ENCODE measurements around the gene PAM.
"Not testable (repeated sequence)": the region's sequence is repeated elsewhere in the genome, so short reads cannot be mapped to it uniquely, and the experiment has no call there.

PAM gene

GRCh38 chr5:102751903-102752376 is 3.2 kb upstream of the PAM start:
- not testable (repeated sequence) for DNase-seq (ENCODE audit: low spot score)

DNA sequence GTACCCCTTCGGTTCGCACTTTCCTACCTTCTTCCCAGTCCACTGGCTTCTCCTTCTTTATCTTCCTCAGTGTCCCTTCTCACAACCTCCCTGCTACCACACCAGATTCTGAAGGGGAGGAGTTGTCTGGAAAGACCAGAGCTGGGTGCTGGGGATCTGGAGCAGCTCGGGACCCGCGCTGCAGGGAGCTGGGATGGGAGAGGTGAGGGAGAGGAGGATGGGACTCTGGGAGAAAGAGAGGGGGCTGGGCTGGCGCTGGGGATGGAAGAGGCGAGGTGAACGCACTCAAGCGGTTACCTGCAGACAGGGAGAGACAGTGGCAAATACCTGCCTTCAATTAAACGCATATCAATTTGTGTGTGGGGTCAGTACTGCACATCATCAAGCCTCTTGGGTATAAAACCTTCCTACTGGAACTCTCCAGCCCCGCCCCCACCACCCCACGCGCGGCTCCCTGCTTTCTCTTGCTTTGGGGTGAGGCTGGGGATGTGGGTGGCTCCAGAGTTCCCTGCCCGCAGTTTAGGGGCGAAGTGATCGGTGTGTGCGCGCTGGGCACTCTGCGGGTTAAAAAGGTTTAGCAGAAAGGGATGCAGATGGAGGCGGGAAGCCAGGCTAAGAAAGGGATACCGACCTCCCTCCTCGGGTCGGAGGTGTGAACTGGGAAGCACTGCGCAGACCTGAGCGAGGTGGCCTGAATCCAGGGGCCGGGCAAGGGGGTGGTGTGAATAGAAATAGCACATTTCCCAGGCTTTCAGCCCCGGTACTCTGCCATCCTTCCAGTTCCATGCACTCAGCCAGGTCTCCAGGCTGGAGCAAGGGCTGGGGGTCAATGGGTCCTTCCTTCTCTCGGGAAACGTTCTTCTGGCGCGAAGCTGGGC is 977 bp upstream of the PAM start:
- no peak for DNase-seq (ENCODE audit: low spot score)

DNA sequence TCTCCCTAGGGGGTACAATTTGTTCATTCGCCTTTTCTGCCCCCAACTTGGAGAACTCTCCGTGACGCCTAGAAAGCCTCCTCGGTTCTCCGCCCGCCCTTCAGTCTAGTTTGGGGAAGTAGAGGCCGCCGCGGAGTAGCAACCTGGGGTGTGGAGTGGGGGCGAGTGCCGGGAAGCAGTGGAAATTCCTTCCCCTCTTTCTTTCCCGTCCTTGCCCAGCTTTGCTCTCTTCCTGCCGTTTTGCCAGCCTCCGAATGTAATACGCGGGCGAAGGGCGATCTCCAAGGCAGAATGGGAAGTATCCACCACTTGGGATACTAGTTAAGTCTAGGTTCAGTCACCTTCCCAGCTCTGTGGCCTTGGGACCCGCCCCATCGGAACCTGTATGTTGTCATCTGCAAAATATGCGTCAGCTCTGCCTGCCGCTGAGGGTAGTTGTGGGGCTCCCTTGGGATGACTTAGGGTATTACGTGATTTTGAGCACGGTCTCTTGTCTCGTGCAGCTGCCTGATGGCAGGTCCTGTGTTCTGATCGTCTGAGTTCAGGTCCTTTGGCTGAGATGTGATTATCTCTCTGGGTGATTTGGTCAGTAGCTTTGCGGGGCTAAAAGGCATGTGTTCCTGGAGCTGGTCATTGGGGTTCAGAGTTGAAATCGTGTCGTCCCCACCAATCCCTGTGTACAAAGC is 724 bp downstream of the PAM start:
- DNase-seq (ENCODE audit: low spot score) = peak; percentile 72

DNA sequence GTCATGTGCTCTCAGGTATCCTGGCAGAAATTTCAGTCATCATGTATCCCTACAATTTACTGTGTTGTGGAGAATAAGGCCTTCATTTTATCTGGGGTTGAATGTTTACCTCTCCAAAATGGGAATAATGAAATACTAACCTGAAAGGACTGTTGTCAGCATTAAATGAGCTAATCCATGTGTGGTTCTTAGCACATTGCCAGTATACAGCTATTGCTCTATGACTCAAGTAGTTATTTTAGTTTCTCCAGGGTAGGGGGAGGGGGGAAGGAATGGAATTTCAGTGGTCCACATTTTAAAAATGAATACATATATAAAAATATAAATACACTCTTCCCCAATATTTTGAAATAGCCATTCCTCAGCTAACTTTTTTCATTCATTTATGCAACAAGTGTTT is 3.5 kb downstream of the PAM start:
- DNase-seq (ENCODE audit: low spot score) = no peak

DNA sequence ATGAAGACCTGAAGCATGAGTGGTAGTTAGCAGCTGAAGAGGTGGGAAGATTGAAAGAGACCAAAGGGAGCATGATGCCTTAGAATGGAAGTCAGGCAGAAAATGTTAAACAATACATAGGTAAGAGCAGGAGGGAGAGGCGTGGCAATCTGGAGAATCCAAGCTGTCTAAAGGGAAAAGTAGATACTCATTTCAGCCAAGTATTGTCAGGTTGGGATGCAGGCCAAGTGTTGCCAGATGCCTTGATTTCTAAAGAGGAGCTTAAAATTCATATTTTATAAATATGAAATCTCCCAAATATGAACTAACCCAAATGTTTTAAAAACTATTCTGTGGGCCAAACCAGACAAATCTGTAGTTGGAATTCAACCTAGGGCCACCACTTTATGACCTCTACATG is 4.2 kb downstream of the PAM start:
- DNase-seq (ENCODE audit: low spot score) = no peak

GRCh38 chr5:102759700-102760099 is 4.6 kb downstream of the PAM start:
- no peak for DNase-seq (ENCODE audit: low spot score)

DNA sequence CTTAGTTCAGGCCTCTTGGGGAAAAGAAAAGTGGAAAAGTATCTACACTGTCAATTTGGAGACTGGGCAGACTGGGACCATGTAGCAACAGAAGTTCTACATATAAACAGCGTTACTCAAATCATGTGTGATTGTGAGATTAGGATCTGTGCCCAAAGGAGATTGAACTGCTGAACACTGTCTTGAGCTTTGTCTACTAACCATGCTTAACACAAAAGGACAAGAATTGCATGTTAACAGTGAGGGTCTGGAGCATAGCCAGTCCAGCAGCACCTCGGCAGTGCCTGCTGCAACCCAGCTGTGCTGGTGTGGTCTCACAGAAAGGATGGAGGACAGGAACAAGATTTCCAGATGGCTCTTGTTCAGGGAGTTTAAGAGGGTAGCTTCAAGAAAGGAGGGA is 5.7 kb downstream of the PAM start:
- no peak for DNase-seq (ENCODE audit: low spot score)

GRCh38 chr5:102762095-102762534 is 7.0 kb downstream of the PAM start:
- peak; percentile 23 for DNase-seq (ENCODE audit: low spot score)

- DNase-seq (ENCODE audit: low spot score) = peak; percentile 13
Measured at GRCh38 chr5:102762562-102763227, 7.6 kb downstream of the PAM start.

DNA sequence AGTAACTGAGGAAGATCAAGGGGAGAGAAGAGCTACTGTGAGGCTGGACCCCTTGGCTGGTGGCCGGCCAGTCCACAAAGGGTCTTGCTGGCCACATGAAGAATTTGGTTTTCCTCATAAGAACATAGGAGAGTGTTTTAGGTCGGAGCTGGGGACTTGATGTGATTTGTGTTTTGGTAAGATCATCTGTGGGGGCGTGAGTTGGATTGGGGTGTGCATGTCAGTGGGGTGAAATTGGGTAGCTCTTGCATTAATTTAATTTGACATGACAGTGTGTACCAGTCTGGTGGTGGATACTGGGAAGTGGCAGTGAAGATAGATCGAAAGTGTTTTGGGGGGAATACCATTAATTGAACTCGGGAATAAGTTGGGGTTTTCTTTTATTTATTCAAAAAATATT is 8.6 kb downstream of the PAM start:
- no peak for DNase-seq (ENCODE audit: low spot score)

DNA sequence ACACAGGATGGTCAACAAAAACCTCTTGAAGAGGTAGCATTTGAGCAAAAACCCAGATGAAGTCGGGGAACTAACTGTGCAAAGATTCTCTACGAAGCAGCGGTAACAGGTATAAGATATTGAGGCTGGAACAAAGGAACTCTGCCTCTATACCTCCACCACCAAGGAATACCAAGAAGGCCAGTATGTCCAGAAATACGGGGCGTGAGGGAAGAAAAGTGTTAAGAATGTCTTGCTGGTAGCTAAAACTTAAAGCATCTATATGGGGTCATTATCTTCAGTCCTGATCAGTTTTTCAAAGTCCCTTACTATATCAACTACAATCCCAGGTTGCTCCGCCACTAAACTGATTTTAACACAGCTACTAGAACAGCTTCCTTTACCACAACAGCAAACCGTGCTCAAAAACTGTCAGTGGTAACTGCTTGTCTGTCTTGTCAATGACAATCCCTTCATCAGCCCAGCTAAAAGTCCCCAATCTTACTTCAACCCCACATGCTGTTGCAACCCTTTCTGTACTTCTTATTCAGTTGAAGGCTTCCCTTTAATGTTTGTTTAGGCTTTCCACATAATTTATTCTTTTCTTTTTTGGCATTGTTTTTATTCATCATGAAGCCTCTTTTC is 9.4 kb downstream of the PAM start:
- peak; percentile 38 for DNase-seq (ENCODE audit: low spot score)

GRCh38 chr5:102765350-102765749 is 10.2 kb downstream of the PAM start:
- DNase-seq (ENCODE audit: low spot score) = no peak

DNA sequence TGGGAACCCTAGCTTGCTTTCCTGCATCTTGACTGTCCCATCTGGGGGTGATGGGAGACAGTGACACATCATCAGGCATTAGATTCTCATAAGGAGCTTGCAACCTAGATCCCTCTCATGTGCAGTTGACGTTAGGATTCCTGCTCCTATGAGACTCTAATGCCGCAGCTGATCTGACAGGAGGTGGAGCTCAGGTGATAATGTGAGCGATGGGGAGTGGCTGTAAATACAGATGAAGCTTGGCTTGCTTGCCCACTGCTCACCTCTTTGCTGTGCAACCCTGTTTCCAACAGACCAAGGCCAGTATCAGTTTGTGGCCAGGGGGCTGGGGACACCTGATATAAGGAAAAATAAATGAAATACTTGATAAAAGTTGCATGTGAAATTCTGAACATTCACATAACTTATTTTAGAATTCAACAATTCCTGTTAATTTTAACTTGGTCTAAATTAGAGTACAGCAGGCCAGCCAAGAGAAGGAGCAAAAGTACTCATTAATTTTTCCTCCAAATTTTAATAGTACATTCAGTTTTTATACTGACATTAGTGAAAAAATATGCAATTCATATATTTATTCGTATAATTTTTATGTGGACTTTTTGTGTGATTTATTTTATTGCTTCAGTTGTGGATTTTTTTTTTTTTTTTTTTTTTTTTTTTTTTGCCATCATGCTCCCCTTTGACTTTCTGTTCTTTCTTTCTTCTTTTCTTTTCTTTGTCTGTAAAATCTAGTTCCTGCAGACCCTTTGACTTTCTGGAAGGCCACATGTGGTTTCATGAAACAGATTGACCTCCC is 11.4 kb downstream of the PAM start:
- DNase-seq (ENCODE audit: low spot score) = no peak

- DNase-seq (ENCODE audit: low spot score) = no peak
Measured at GRCh38 chr5:102767862-102768261, 12.8 kb downstream of the PAM start.

DNA sequence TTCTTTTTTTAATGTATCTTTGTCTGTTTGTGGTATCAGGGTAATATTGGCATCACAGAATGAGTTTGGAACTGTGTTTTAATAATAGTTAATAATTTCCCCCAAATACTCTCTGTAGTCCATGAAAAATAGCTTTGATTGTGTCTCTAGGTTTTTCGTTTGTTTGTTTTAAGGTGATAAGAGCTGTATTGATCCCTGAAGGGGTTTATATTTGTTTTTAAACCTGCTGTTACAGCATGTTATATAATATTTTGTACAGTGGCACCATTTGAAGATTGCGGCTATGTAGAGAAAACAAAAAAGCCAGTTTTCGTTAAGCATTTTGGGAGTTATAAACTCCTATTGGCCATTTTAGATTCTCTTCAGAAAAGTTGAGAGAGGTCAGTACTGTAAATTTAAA is 15.7 kb downstream of the PAM start:
- no peak for DNase-seq (ENCODE audit: low spot score)

GRCh38 chr5:102771435-102771834 is 16.3 kb downstream of the PAM start:
- no peak for DNase-seq (ENCODE audit: low spot score)

DNA sequence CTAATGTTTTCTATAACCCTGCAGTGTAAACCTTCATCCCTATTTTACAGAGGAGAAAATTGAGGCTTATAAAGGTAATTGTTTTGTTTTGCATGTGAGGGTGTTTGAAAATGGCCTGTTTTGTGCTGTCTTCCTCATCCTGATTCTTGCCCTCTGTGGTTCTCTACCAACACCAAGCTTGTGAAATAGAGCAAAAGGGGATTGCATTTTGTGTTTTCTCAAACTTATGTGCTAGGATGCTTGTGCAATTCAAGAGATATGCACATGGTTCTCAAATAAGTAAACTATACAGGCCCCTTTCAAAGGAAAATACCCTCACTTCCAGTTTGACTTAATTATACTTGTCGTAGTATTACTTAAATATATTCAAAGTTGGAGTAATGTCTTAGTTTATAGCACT is 17.2 kb downstream of the PAM start:
- no peak for DNase-seq (ENCODE audit: low spot score)

DNA sequence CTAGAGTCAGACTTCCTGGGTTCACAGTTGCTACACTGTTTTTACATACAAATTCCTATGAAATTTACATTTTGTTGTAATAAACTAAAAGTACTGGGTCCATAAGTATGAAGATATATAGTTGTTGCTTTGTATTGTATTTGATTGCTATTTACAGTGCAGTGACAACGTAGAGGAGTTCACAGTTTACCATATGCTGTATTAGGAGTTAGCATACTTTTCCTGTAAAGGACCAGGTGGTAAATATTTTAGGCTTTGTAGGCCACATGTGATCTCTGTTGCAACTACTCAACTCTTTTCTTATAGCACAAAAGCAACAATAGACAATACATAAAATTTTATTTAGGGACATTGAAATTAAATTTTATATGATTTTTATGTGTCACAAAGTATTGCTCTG is 18.0 kb downstream of the PAM start:
- no peak for DNase-seq (ENCODE audit: low spot score)

DNA sequence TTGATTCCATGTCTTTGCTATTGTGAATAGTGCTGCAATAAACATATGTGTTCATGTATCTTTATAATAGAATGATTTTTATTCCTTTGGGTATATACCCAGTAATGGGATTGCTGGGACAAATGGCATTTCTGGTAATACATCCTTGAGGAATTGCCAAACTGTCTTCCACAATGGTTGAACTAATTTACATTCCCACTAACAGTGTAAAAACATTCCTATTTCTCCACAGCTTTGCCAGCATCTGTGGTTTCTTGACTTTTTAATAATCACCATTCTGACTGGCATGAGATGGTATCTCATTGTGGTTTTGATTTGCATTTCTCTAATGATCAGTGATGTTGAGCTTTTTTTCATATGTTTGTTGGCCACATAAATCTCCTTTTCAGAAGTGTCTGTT is 20.7 kb downstream of the PAM start:
- not testable (repeated sequence) for DNase-seq (ENCODE audit: low spot score)

GRCh38 chr5:102777099-102777498 is 22.0 kb downstream of the PAM start:
- DNase-seq (ENCODE audit: low spot score) = no peak

GRCh38 chr5:102778478-102778877 is 23.4 kb downstream of the PAM start:
- DNase-seq (ENCODE audit: low spot score) = peak; percentile 27

DNA sequence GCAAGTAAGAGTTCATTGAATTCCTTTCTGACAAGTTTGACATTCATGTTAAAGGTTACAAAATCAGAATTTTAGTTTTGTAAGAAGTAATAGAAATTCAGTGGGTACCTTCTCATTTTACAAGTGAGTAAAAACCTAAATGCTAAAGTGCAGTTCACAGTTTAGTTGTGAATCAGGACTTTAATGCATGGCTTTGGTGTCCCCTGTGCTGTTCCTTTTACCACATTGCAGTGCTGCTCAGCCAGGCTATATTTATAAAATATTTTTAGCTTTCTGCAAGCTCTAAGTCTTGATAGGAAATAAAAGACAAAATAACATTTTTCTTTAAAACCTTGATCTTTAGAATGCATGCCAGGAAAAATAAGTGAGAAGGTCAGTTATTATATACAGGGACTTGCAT is 26.3 kb downstream of the PAM start:
- no peak for DNase-seq (ENCODE audit: low spot score)
